HG02981 (cell line): ENCODE results near the gene TTL.
"Not testable (repeated sequence)": the region's sequence is repeated elsewhere in the genome, so short reads cannot be mapped to it uniquely, and the experiment has no call there.

ENCODE experiments used
- ATAC-seq: cut with Tn5 transposase; IDR thresholded peaks from one replicate; pipeline ENCODE4 v1.9.1; 2021; ENCODE audit warnings: mild to moderate bottlenecking, moderate library complexity; ENCODE audit not compliant: unreplicated experiment

TTL gene

GRCh38 chr2:112481528-112482233, at the start of gene TTL:
Gene TTL, plus strand, starts transcription at chr2:112482156. Its CDS starts 189 bp downstream, at chr2:112482345.
- peak; percentile 56 for ATAC-seq

- not testable (repeated sequence) for ATAC-seq
Observed at GRCh38 chr2:112432390-112432734, 49.6 kb upstream of the TTL start.

GRCh38 chr2:112432735-112433479, 49.0 kb upstream of the TTL start:
- ATAC-seq: peak; percentile 28

- ATAC-seq: peak; percentile 99
Observed at GRCh38 chr2:112433480-112433879, 48.5 kb upstream of the TTL start, which contains the start of gene RGPD8. Gene RGPD8, minus strand, starts transcription at chr2:112433645. Its CDS starts 192 bp downstream, at chr2:112433453.

- no peak for ATAC-seq
Observed at GRCh38 chr2:112433932-112434730, 47.8 kb upstream of the TTL start.

- not testable (repeated sequence) for ATAC-seq
Observed at GRCh38 chr2:112434890-112435715, 46.9 kb upstream of the TTL start.

- not testable (repeated sequence) for ATAC-seq
Observed at GRCh38 chr2:112435716-112436431, 46.1 kb upstream of the TTL start.

- ATAC-seq: not testable (repeated sequence)
Observed at GRCh38 chr2:112436993-112437392, 45.0 kb upstream of the TTL start.

GRCh38 chr2:112437405-112437831, 44.5 kb upstream of the TTL start:
- not testable (repeated sequence) for ATAC-seq

GRCh38 chr2:112438603-112439261, 43.2 kb upstream of the TTL start:
- not testable (repeated sequence) for ATAC-seq

- not testable (repeated sequence) for ATAC-seq
Observed at GRCh38 chr2:112444256-112444655, 37.7 kb upstream of the TTL start.

GRCh38 chr2:112449854-112450253, 32.1 kb upstream of the TTL start:
- ATAC-seq: no peak

GRCh38 chr2:112451317-112451716, 30.6 kb upstream of the TTL start:
- ATAC-seq: no peak

- no peak for ATAC-seq
Observed at GRCh38 chr2:112454586-112454985, 27.4 kb upstream of the TTL start.

GRCh38 chr2:112459372-112459771, 22.6 kb upstream of the TTL start:
- no peak for ATAC-seq

- ATAC-seq: no peak
Observed at GRCh38 chr2:112462178-112462577, 19.8 kb upstream of the TTL start.

GRCh38 chr2:112463256-112463655, 18.7 kb upstream of the TTL start:
- ATAC-seq: no peak

GRCh38 chr2:112465382-112465781, 16.6 kb upstream of the TTL start:
- ATAC-seq: no peak

GRCh38 chr2:112472547-112473263, 9.3 kb upstream of the TTL start:
- no peak for ATAC-seq
